Endothelial cell of umbilical vein (primary cell): ENCODE results near the gene ELAC1. TPM values are rescaled to one million over a fixed set of nuclear protein-coding genes. Genes with fewer than 3 reads are reported as not detected.
A peak's percentile ranks its signal among the peaks of the same experiment; 100 is the strongest.

ENCODE experiments used
- BruUV-seq: library from RNA; stranded (reverse); fragments of 400-500 nt; replicated peaks from 2 replicates; lab custom pipeline; 2021; lab: Mats Ljungman, UMichigan
- CTCF ChIA-PET: fragments of 300-600, 350-600 bp; sonication (Branson Sonifier 250); formaldehyde crosslinking; loops from one replicate; lab custom pipeline; 2021; ENCODE audit warnings: antibody characterized with exemption, inconsistent platforms; lab: Charles Lee
- POLR2A ChIA-PET: fragments of 300-600, 350-600 bp; sonication (Branson Sonifier 250); formaldehyde crosslinking; loops from one replicate; lab custom pipeline; 2021; ENCODE audit warnings: antibody characterized with exemption, inconsistent platforms; lab: Charles Lee
- DNase-seq: peaks from one replicate; pipeline ENCODE4 v3.0.0-alpha.2; 2011; ENCODE audit warnings: low read depth, low spot score
- FAIRE-seq: peaks from 2 replicates; lab custom pipeline; 2011; peaks lifted over from hg19 to GRCh38; lab: Jason Lieb, UNC
- H2AFZ ChIP-seq: 2 replicates; pipeline ENCODE4 v1.6.0; 2012; ENCODE audit warnings: low read depth, low read length, control low read depth, inconsistent platforms
- H3K27ac ChIP-seq: 2 replicates; pipeline ENCODE4 v1.5.1; 2011; ENCODE audit warnings: low read depth, mild to moderate bottlenecking, control low read depth, low read length, moderate library complexity; ENCODE audit not compliant: insufficient read depth
- H3K27me3 ChIP-seq, 2 experiments: 2 replicates each; pipeline versions ENCODE4 v1.6.0 to v1.6.1; 2011; ENCODE audit warnings: low read length in 2 of 2, mixed read lengths in 1 of 2; ENCODE audit not compliant: control insufficient read depth in 2 of 2, insufficient read depth in 2 of 2
- H3K36me3 ChIP-seq, 2 experiments: 2 replicates in 1 of 2; 3 replicates in 1 of 2; pipeline ENCODE4 v1.5.1; 2011; ENCODE audit warnings: low read length in 2 of 2, mild to moderate bottlenecking in 1 of 2, moderate library complexity in 1 of 2; ENCODE audit not compliant: control insufficient read depth in 2 of 2, insufficient read depth in 2 of 2; ENCODE audit errors: extremely low read depth in 1 of 2
- H3K4me1 ChIP-seq: 3 replicates; pipeline ENCODE4 v1.5.1; 2011; ENCODE audit warnings: mild to moderate bottlenecking, low read length; ENCODE audit not compliant: control insufficient read depth, insufficient read depth; ENCODE audit errors: extremely low read depth
- H3K4me2 ChIP-seq: 2 replicates; pipeline ENCODE4 v1.6.1; 2011; ENCODE audit warnings: low read length, control low read depth, mixed read lengths; ENCODE audit not compliant: insufficient read depth
- H3K4me3 ChIP-seq, 3 experiments: fragments of 200-600 bp in 1 of 3; sonication (generic), shearing (Covaris generic) in 1 of 3; replicated peaks in 1 of 3; 2 replicates each; pipeline ENCODE4 v1.5.1; 2011 to 2016; ENCODE audit warnings: control low read depth in 3 of 3, low read length in 3 of 3, mild to moderate bottlenecking in 2 of 3, inconsistent platforms in 1 of 3, low read depth in 1 of 3, moderate library complexity in 1 of 3; ENCODE audit not compliant: insufficient read depth in 1 of 3
- H3K79me2 ChIP-seq: 2 replicates; pipeline ENCODE4 v1.6.0; 2012; ENCODE audit warnings: low read length, inconsistent platforms; ENCODE audit not compliant: control insufficient read depth, insufficient read depth
- H3K9ac ChIP-seq: replicated peaks from 2 replicates; pipeline ENCODE3; 2011; ENCODE audit warnings: low read length, control low read depth; ENCODE audit not compliant: insufficient read depth; ENCODE audit errors: extremely low read depth
- H3K9me1 ChIP-seq: replicated peaks from 3 replicates; pipeline ENCODE4 v1.6.0; 2011; ENCODE audit warnings: mild to moderate bottlenecking, low read length; ENCODE audit not compliant: control insufficient read depth, insufficient read depth; ENCODE audit errors: extremely low read depth
- H3K9me3 ChIP-seq: replicated peaks from 2 replicates; pipeline ENCODE4 v1.5.1; 2012; ENCODE audit warnings: low read length, inconsistent platforms; ENCODE audit not compliant: control insufficient read depth, insufficient read depth
- H4K20me1 ChIP-seq: replicated peaks from 2 replicates; pipeline ENCODE3; 2011; ENCODE audit warnings: mild to moderate bottlenecking, low read length; ENCODE audit not compliant: control insufficient read depth, insufficient read depth; ENCODE audit errors: extremely low read depth
- EZH2 ChIP-seq: IDR thresholded peaks from 2 replicates; pipeline ENCODE4 v1.6.1; 2012; ENCODE audit warnings: borderline replicate concordance, low read depth, mild to moderate bottlenecking, moderate library complexity, low read length, inconsistent platforms; ENCODE audit not compliant: severe bottlenecking
- FOS ChIP-seq: IDR thresholded peaks from 2 replicates; pipeline ENCODE4 v1.6.1; 2011; ENCODE audit warnings: mild to moderate bottlenecking, low read length, moderate library complexity, borderline replicate concordance; ENCODE audit not compliant: insufficient read depth
- GATA2 ChIP-seq: IDR thresholded peaks from 2 replicates; pipeline ENCODE4 v1.7.0; 2011; ENCODE audit warnings: low read depth, mild to moderate bottlenecking, moderate library complexity, mixed read lengths, low read length; ENCODE audit not compliant: insufficient read length, insufficient read depth
- JUN ChIP-seq: IDR thresholded peaks from 2 replicates; pipeline ENCODE4 v1.6.1; 2011; ENCODE audit warnings: borderline replicate concordance, low read depth; ENCODE audit not compliant: insufficient read length, insufficient read depth
- MYC ChIP-seq: IDR thresholded peaks from one replicate; pipeline ENCODE4 v1.6.1; 2011; ENCODE audit warnings: mild to moderate bottlenecking, low read depth, low read length
- POLR2A ChIP-seq: IDR thresholded peaks from 2 replicates; pipeline ENCODE4 v1.6.1; 2012; ENCODE audit warnings: low read depth, mild to moderate bottlenecking, control low read depth, low read length
- POLR2AphosphoS5 ChIP-seq: IDR thresholded peaks from 2 replicates; pipeline ENCODE4 v1.6.1; 2012; ENCODE audit warnings: low read depth, mild to moderate bottlenecking, control low read depth, low read length, moderate library complexity; ENCODE audit not compliant: insufficient read depth
- dilution Hi-C: fragments of 300-500 bp; cut with MboI; formaldehyde crosslinking; loops from one replicate; pipeline ENCODE4 v1.15.0; 2019; ENCODE audit warnings: low sequenced_read_pairs; ENCODE audit not compliant: extremely low pct_ligation_motif_present
- intact Hi-C: fragments of 100-400 bp; cut with micrococcal nuclease; formaldehyde crosslinking; loops from one replicate; pipeline ENCODE4 v1.10.0; 2022
- polyA plus RNA-seq, 4 experiments: library from polyadenylated mRNA; depleted of rRNA in 3 of 4; stranded (reverse) in 3 of 4; unstranded in 1 of 4; fragments of >200 nt; gene quantifications; 2 replicates each; pipeline versions ENCODE4 v1.2.1 to v1.2.3, GENCODE V29; 2011 to 2012; ENCODE audit warnings: missing spikeins in 1 of 4
- total RNA-seq: library from RNA; stranded (reverse); gene quantifications from 2 replicates; pipeline ENCODE4 v1.2.3, GENCODE V29; 2021
- TF ChIP-seq, protein P1 (sequence below), 2 donors: IDR thresholded peaks; 1 replicate in 1 of 2; 2 replicates in 1 of 2; pipeline ENCODE4 v1.5.1; 2011; ENCODE audit warnings: low read length in 2 of 2, mild to moderate bottlenecking in 2 of 2, moderate library complexity in 2 of 2, control low read depth in 1 of 2, inconsistent platforms in 1 of 2, low read depth in 1 of 2; ENCODE audit not compliant: insufficient read depth in 1 of 2; ENCODE audit errors: extremely low read depth in 1 of 2
- TF ChIP-seq, protein P2 (sequence below): IDR thresholded peaks from 2 replicates; pipeline ENCODE4 v1.6.1; 2011; ENCODE audit not compliant: insufficient read depth, insufficient read length

ELAC1 gene
- total and polyA plus RNA-seq, 2 donors (not counting 3 experiments of a cell fraction or from before 2014, with no cell fraction given) = 3.6 to 7.6 TPM

GRCh38 chr18:50961974-50962373 is 5.9 kb upstream of the ELAC1 start:
- Histone ChIP-seq H3K9me3 (no peaks in the 10 kb centered on the region), H3K9ac (no peak overlapping the region), H3K4me2 (no peak overlapping the region), H3K79me2 (no peaks in the 10 kb centered on the region), H3K27me3 (peaks cover 0 to 3% of the 10 kb centered on the region in 2 experiments), H3K36me3 (no peaks in the 10 kb centered on the region), H2AFZ (no peak overlapping the region), H3K27ac (no peak overlapping the region), H3K9me1 (no peaks in the 10 kb centered on the region), H4K20me1 (no peaks in the 10 kb centered on the region), H3K4me1 (no peaks in the 10 kb centered on the region), H3K4me3 (no peak overlapping the region)
- DNase-seq (no peak), FAIRE-seq (no peak)
- CTCF ChIA-PET = interaction anchor here (0.7 to 1.0 kb wide), 2 partner anchors 17 to 25 kb away, joined by 3 read pairs; no protein-coding TSS in a partner anchor
- no peak for TF ChIP-seq GATA2
- peak; percentile 41 for TF ChIP-seq JUN
- POLR2A ChIA-PET = no interaction called here
- no TSS peak for BruUV-seq
- dilution Hi-C loops (no loop called here), intact Hi-C loops (no loop called here)

DNA sequence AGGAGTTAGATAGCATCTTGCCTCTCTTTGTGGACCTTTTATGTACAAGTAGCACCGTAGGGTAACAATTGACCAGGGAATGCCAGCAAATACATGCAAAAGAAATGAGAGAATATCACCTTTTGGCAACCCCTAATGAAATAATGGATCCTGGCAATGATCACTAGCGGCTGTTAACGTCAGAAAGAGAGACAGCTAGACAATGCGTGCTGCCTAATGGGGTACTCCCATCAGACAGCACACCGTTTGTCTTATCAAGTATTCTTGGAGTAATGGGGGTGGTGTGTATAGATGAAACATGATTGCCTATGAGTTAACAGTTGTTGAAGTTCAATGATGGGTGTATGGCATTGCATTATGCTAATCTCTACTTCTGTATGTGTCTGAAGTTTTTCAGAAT is 1.6 kb downstream of the ELAC1 start:
- H4K20me1 ChIP-seq = no peaks in the 10 kb centered on the region
- POLR2A ChIA-PET = no interaction called here
- dilution Hi-C loops (no loop called here), intact Hi-C loops (no loop called here)
- no TSS peak for BruUV-seq
- H3K79me2 ChIP-seq = peaks cover 6% of the 10 kb centered on the region
- H2AFZ ChIP-seq = no peak overlapping the region
- FAIRE-seq = no peak
- no peaks in the 10 kb centered on the region for H3K9me1 ChIP-seq
- DNase-seq = no peak
- H3K4me2 ChIP-seq = peak overlapping the region; percentile 95
- no peaks in the 10 kb centered on the region for H3K36me3 ChIP-seq
- TF ChIP-seq GATA2 (no peak), POLR2AphosphoS5 (no peak), FOS (no peak), EZH2 (no peak), JUN (no peak), POLR2A (no peak), MYC (no peak)
- TF ChIP-seq, protein P1, sequence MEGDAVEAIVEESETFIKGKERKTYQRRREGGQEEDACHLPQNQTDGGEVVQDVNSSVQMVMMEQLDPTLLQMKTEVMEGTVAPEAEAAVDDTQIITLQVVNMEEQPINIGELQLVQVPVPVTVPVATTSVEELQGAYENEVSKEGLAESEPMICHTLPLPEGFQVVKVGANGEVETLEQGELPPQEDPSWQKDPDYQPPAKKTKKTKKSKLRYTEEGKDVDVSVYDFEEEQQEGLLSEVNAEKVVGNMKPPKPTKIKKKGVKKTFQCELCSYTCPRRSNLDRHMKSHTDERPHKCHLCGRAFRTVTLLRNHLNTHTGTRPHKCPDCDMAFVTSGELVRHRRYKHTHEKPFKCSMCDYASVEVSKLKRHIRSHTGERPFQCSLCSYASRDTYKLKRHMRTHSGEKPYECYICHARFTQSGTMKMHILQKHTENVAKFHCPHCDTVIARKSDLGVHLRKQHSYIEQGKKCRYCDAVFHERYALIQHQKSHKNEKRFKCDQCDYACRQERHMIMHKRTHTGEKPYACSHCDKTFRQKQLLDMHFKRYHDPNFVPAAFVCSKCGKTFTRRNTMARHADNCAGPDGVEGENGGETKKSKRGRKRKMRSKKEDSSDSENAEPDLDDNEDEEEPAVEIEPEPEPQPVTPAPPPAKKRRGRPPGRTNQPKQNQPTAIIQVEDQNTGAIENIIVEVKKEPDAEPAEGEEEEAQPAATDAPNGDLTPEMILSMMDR (IDR thresholded peaks at IDR 0.05; ENCODE audit: extremely low read depth in 1 of 2, insufficient read depth in 1 of 2, low read depth in 1 of 2, low read length in 2 of 2) = no peak
- TF ChIP-seq, protein P2, sequence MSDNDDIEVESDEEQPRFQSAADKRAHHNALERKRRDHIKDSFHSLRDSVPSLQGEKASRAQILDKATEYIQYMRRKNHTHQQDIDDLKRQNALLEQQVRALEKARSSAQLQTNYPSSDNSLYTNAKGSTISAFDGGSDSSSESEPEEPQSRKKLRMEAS = no peak
- no peak overlapping the region for H3K9ac ChIP-seq
- no peaks in the 10 kb centered on the region for H3K27me3 ChIP-seq
- H3K9me3 ChIP-seq = no peaks in the 10 kb centered on the region
- CTCF ChIA-PET = no interaction called here
- H3K4me1 ChIP-seq = peaks cover 11% of the 10 kb centered on the region
- no peak overlapping the region for H3K4me3 ChIP-seq
- H3K27ac ChIP-seq = no peak overlapping the region
